H9 (cell line): ENCODE measurements around the gene EBLN2. TPM values are rescaled to one million over a fixed set of nuclear protein-coding genes. Genes with fewer than 3 reads are reported as not detected.
"Not testable (repeated sequence)": the region's sequence is repeated elsewhere in the genome, so short reads cannot be mapped to it uniquely, and the experiment has no call there.

ENCODE experiments used
- DNase-seq: peaks from one replicate; pipeline ENCODE4 v3.0.0-alpha.2; 2017
- H2AFZ ChIP-seq: one replicate; pipeline ENCODE4 v1.6.1; 2013; ENCODE audit warnings: mild to moderate bottlenecking, low read length, control low read depth, moderate library complexity
- H2AK5ac ChIP-seq: 2 replicates; pipeline ENCODE4 v1.6.1; 2013; ENCODE audit warnings: low read length, control low read depth, mixed read lengths; ENCODE audit not compliant: insufficient read length
- H2BK120ac ChIP-seq: one replicate; pipeline ENCODE4 v1.6.1; 2013; ENCODE audit warnings: low read depth, mild to moderate bottlenecking, low read length, control low read depth, inconsistent platforms; ENCODE audit not compliant: poor library complexity, severe bottlenecking
- H2BK12ac ChIP-seq: 2 replicates; pipeline ENCODE4 v1.6.1; 2013; ENCODE audit warnings: low read length, control low read depth, mixed read lengths, low read depth; ENCODE audit not compliant: insufficient read length
- H2BK15ac ChIP-seq: 2 replicates; pipeline ENCODE4 v1.6.1; 2013; ENCODE audit warnings: low read depth, low read length, control low read depth
- H2BK20ac ChIP-seq: one replicate; pipeline ENCODE4 v1.6.1; 2013; ENCODE audit warnings: low read depth, mild to moderate bottlenecking, low read length, control low read depth, inconsistent platforms; ENCODE audit not compliant: poor library complexity, severe bottlenecking
- H2BK5ac ChIP-seq: 2 replicates; pipeline ENCODE4 v1.6.1; 2013; ENCODE audit warnings: low read length, control low read depth, mixed read lengths; ENCODE audit not compliant: insufficient read length
- H3K14ac ChIP-seq: 2 replicates; pipeline ENCODE4 v1.6.1; 2013; ENCODE audit warnings: low read length, control low read depth; ENCODE audit not compliant: insufficient read depth
- H3K18ac ChIP-seq: 2 replicates; pipeline ENCODE4 v1.6.1; 2013; ENCODE audit warnings: low read depth, mild to moderate bottlenecking, mixed read lengths, low read length, control low read depth; ENCODE audit not compliant: insufficient read length
- H3K23ac ChIP-seq: 2 replicates; pipeline ENCODE4 v1.6.1; 2013; ENCODE audit warnings: low read length, control low read depth, mixed read lengths, low read depth; ENCODE audit not compliant: insufficient read length
- H3K23me2 ChIP-seq: 2 replicates; pipeline ENCODE4 v1.6.1; 2013; ENCODE audit warnings: low read depth, mild to moderate bottlenecking, mixed read lengths, low read length, control low read depth; ENCODE audit not compliant: insufficient read length, poor library complexity, severe bottlenecking
- H3K27ac ChIP-seq: 2 replicates; pipeline ENCODE4 v1.5.1; 2013; ENCODE audit warnings: low read length, control low read depth, mixed read lengths, low read depth; ENCODE audit not compliant: insufficient read length
- H3K27me3 ChIP-seq: 2 replicates; pipeline ENCODE4 v1.6.1; 2013; ENCODE audit warnings: low read length, control low read depth, inconsistent platforms; ENCODE audit not compliant: insufficient read depth
- H3K4ac ChIP-seq: 2 replicates; pipeline ENCODE4 v1.6.1; 2013; ENCODE audit warnings: low read depth, mild to moderate bottlenecking, control low read depth, inconsistent platforms, low read length, moderate library complexity
- H3K4me1 ChIP-seq: 2 replicates; pipeline ENCODE4 v1.6.1; 2013; ENCODE audit warnings: low read length, control low read depth, inconsistent platforms; ENCODE audit not compliant: insufficient read depth
- H3K4me2 ChIP-seq: 2 replicates; pipeline ENCODE4 v1.6.1; 2013; ENCODE audit warnings: low read length, control low read depth, mixed read lengths; ENCODE audit not compliant: insufficient read length, insufficient read depth
- H3K56ac ChIP-seq: 2 replicates; pipeline ENCODE4 v1.6.1; 2013; ENCODE audit warnings: low read depth, mild to moderate bottlenecking, mixed read lengths, low read length, control low read depth; ENCODE audit not compliant: insufficient read length
- H3K79me1 ChIP-seq: 2 replicates; pipeline ENCODE4 v1.6.1; 2013; ENCODE audit warnings: low read depth, mild to moderate bottlenecking, moderate library complexity, low read length, control low read depth, inconsistent platforms; ENCODE audit not compliant: insufficient read depth, poor library complexity, severe bottlenecking
- H3K79me2 ChIP-seq: 2 replicates; pipeline ENCODE4 v1.6.1; 2013; ENCODE audit warnings: low read length, control low read depth, inconsistent platforms; ENCODE audit not compliant: insufficient read depth
- H3K9ac ChIP-seq: 2 replicates; pipeline ENCODE4 v1.6.1; 2013; ENCODE audit warnings: low read length, control low read depth, mixed read lengths; ENCODE audit not compliant: insufficient read length; ENCODE audit errors: extremely low read depth
- H3K9me3 ChIP-seq: one replicate; pipeline ENCODE4 v1.6.1; 2013; ENCODE audit warnings: low read depth, low read length, inconsistent platforms; ENCODE audit not compliant: control insufficient read depth
- H3T11ph ChIP-seq: one replicate; pipeline ENCODE4 v1.6.1; 2013; ENCODE audit warnings: mild to moderate bottlenecking, low read length, control low read depth, inconsistent platforms
- H4K20me1 ChIP-seq: one replicate; pipeline ENCODE4 v1.6.1; 2013; ENCODE audit not compliant: control insufficient read depth, insufficient read length, insufficient read depth
- H4K5ac ChIP-seq: 2 replicates; pipeline ENCODE4 v1.6.1; 2013; ENCODE audit warnings: low read depth, mild to moderate bottlenecking, mixed read lengths, low read length, control low read depth; ENCODE audit not compliant: insufficient read length
- H4K8ac ChIP-seq: replicated peaks from 2 replicates; pipeline ENCODE4 v1.6.1; 2013; ENCODE audit warnings: low read length, control low read depth, mixed read lengths, low read depth; ENCODE audit not compliant: insufficient read length
- H4K91ac ChIP-seq: 2 replicates; pipeline ENCODE4 v1.6.1; 2013; ENCODE audit warnings: low read depth, mild to moderate bottlenecking, moderate library complexity, mixed read lengths, low read length, control low read depth; ENCODE audit not compliant: insufficient read length
- H3K27ac Mint-ChIP-seq, 3 experiments: 2 replicates in 2 of 3; 3 replicates in 1 of 3; pipeline ENCODE4 v1.8.0; 2020 to 2021; ENCODE audit warnings: mixed read lengths in 3 of 3, mild to moderate bottlenecking in 1 of 3, moderate library complexity in 1 of 3
- H3K27me3 Mint-ChIP-seq: 2 replicates; pipeline ENCODE4 v1.8.0; 2021; ENCODE audit warnings: low read depth, mild to moderate bottlenecking, moderate library complexity, mixed read lengths
- H3K36me3 Mint-ChIP-seq, 3 experiments: 2 replicates in 2 of 3; 3 replicates in 1 of 3; pipeline ENCODE4 v1.8.0; 2020 to 2021; ENCODE audit warnings: low read depth in 3 of 3, mixed read lengths in 3 of 3; ENCODE audit not compliant: insufficient read depth in 1 of 3
- H3K4me1 Mint-ChIP-seq, 2 experiments: 2 replicates each; pipeline ENCODE4 v1.8.0; 2020; ENCODE audit warnings: mixed read lengths in 2 of 2
- H3K4me3 Mint-ChIP-seq, 2 experiments: 2 replicates in 1 of 2; 3 replicates in 1 of 2; pipeline ENCODE4 v1.8.0; 2020 to 2021; ENCODE audit warnings: mild to moderate bottlenecking in 2 of 2, mixed read lengths in 2 of 2, moderate library complexity in 1 of 2
- H3K9me3 Mint-ChIP-seq, 2 experiments: 2 replicates in 1 of 2; 3 replicates in 1 of 2; pipeline ENCODE4 v1.8.0; 2020; ENCODE audit warnings: mild to moderate bottlenecking in 2 of 2, mixed read lengths in 2 of 2, moderate library complexity in 1 of 2
- CTCF ChIP-seq: fragments of 200-600 bp; sonication (generic); conservative IDR thresholded peaks from 3 replicates; pipeline ENCODE4 v1.8.0; 2021; ENCODE audit warnings: antibody characterized with exemption, mild to moderate bottlenecking
- WGBS: extraction: QIAGEN DNeasy Blood & Tissue Kit; methylation state at CpG from one replicate; pipeline ENCODE4 v1.1.7; 2013; ENCODE audit warnings: missing lambda C conversion rate, low lambda C conversion rate, mixed read lengths; ENCODE audit not compliant: insufficient read length; ENCODE audit errors: extremely low coverage; 5-methylcytosine and 5-hydroxymethylcytosine counted together
- total RNA-seq: library from RNA; stranded (reverse); gene quantifications from 2 replicates; pipeline ENCODE4 v1.2.1, GENCODE V29; 2021

The EBLN2 gene
- total RNA-seq, 1 experiment from 2014 or later = 6.1 TPM

GRCh38 chr3:73060302-73060723 is 1.1 kb upstream of the EBLN2 start:
- H3K18ac ChIP-seq = no peak overlapping the region
- no peak overlapping the region for H4K91ac ChIP-seq
- H3K14ac ChIP-seq = no peak overlapping the region
- H3K4me3 Mint-ChIP-seq = no peak overlapping the region
- H2BK120ac ChIP-seq = no peak overlapping the region
- H3K79me2 ChIP-seq = peaks cover 1% of the 10 kb centered on the region; the same call in 1 of the 2 replicates
- no peak overlapping the region for H3T11ph ChIP-seq
- DNase-seq = no peak
- no peak overlapping the region for H3K4ac ChIP-seq
- no peak overlapping the region for H2BK12ac ChIP-seq
- H3K56ac ChIP-seq = no peak overlapping the region
- no peaks in the 10 kb centered on the region for H3K23me2 ChIP-seq
- no peak overlapping the region for H2BK15ac ChIP-seq
- TF ChIP-seq CTCF = no peak
- peak overlapping the region in 1 of 3 experiments; percentile 80; a peak in 2 of 7 replicates for H3K27ac Mint-ChIP-seq
- peaks cover 2% of the 10 kb centered on the region for H3K79me1 ChIP-seq
- H2BK5ac ChIP-seq = no peak overlapping the region
- no peak overlapping the region for H2AFZ ChIP-seq
- H4K8ac ChIP-seq = no peak overlapping the region
- no peak overlapping the region for H4K5ac ChIP-seq
- no peaks in the 10 kb centered on the region for H3K4me1 ChIP-seq
- H3K9me3 ChIP-seq = no peaks in the 10 kb centered on the region
- H3K27ac ChIP-seq = no peak overlapping the region
- no peak overlapping the region for H2BK20ac ChIP-seq
- H3K4me2 ChIP-seq = no peak overlapping the region
- no peaks in the 10 kb centered on the region for H3K9me3 Mint-ChIP-seq
- peaks cover 3 to 6% of the 10 kb centered on the region in 2 experiments; a peak in 2 of 4 replicates for H3K4me1 Mint-ChIP-seq
- H3K23ac ChIP-seq = no peak overlapping the region
- no peaks in the 10 kb centered on the region for H4K20me1 ChIP-seq
- peaks cover 28 to 56% (median 48%) of the 10 kb centered on the region in 3 experiments; a peak in 6 of 7 replicates for H3K36me3 Mint-ChIP-seq
- H3K9ac ChIP-seq = no peak overlapping the region
- no peak overlapping the region for H2AK5ac ChIP-seq
- no peaks in the 10 kb centered on the region for H3K27me3 ChIP-seq
- no peaks in the 10 kb centered on the region for H3K27me3 Mint-ChIP-seq
- WGBS = no CpG with 5 or more reads among the region's 1 CpG

- H4K5ac ChIP-seq, H3K14ac ChIP-seq, H3K9me3 ChIP-seq, H3K56ac ChIP-seq, H2BK15ac ChIP-seq, H3K79me2 ChIP-seq, H2BK5ac ChIP-seq, H2AFZ ChIP-seq, H3K23ac ChIP-seq, H2BK12ac ChIP-seq, H3K27me3 Mint-ChIP-seq, H2BK120ac ChIP-seq, H3K4ac ChIP-seq, H3K4me3 Mint-ChIP-seq, H3K4me1 ChIP-seq, H3K79me1 ChIP-seq, H2BK20ac ChIP-seq, H3K4me2 ChIP-seq, H3T11ph ChIP-seq, H3K27me3 ChIP-seq, H3K18ac ChIP-seq, H4K91ac ChIP-seq, H4K20me1 ChIP-seq, H3K9ac ChIP-seq, H4K8ac ChIP-seq, H3K27ac ChIP-seq, H3K27ac Mint-ChIP-seq, H3K9me3 Mint-ChIP-seq, H3K23me2 ChIP-seq, H2AK5ac ChIP-seq, DNase-seq: not testable (repeated sequence)
- Mint-ChIP-seq H3K4me1 (peaks cover 13 to 19% of the 10 kb centered on the region in 2 experiments), H3K36me3 (peaks cover 22 to 55% (median 42%) of the 10 kb centered on the region in 3 experiments; a peak in 6 of 7 replicates)
These were observed 4.8 kb downstream of the EBLN2 start for GRCh38 chr3:73066243-73066642.
